Thymus (tissue), 11 donors: ENCODE measurements around the gene MTURN. TPM values are rescaled to one million over a fixed set of nuclear protein-coding genes. Genes with fewer than 3 reads are reported as not detected.

Experiments used
- DNase-seq, 9 donors: peaks; one replicate each; pipeline ENCODE4 v3.0.0-alpha.2; 2013; ENCODE audit warnings: low spot score in 9 of 9, low read depth in 6 of 9, missing footprints in 1 of 9
- H3K27ac ChIP-seq, 2 donors: one replicate each; pipeline ENCODE4 v1.5.1; 2013; ENCODE audit warnings: control low read depth in 1 of 2, low read depth in 1 of 2, low read length in 1 of 2, mild to moderate bottlenecking in 1 of 2, moderate library complexity in 1 of 2
- H3K27me3 ChIP-seq, 2 donors: one replicate each; pipeline ENCODE4 v1.5.1; 2013; ENCODE audit warnings: low read length in 1 of 2; ENCODE audit not compliant: control insufficient read depth in 2 of 2, insufficient read depth in 1 of 2
- H3K36me3 ChIP-seq, 2 donors: one replicate each; pipeline ENCODE4 v1.5.1; 2013; ENCODE audit warnings: low read length in 1 of 2, mild to moderate bottlenecking in 1 of 2, moderate library complexity in 1 of 2; ENCODE audit not compliant: control insufficient read depth in 2 of 2, insufficient read depth in 2 of 2
- H3K4me1 ChIP-seq, 2 donors: one replicate each; pipeline ENCODE4 v1.5.1; 2013; ENCODE audit warnings: low read length in 2 of 2; ENCODE audit not compliant: control insufficient read depth in 2 of 2, insufficient read depth in 2 of 2
- H3K4me3 ChIP-seq, 2 donors: one replicate each; pipeline ENCODE4 v1.5.1; 2013; ENCODE audit warnings: low read length in 2 of 2, control low read depth in 1 of 2, mild to moderate bottlenecking in 1 of 2
- H3K9me3 ChIP-seq, 2 donors: one replicate each; pipeline ENCODE4 v1.5.1; 2013; ENCODE audit warnings: low read length in 1 of 2, mild to moderate bottlenecking in 1 of 2; ENCODE audit not compliant: control insufficient read depth in 2 of 2, insufficient read depth in 1 of 2
- WGBS: extraction: QIAGEN DNeasy Blood & Tissue Kit; methylation state at CpG from one replicate; pipeline ENCODE4 v1.1.7; 2013; 5-methylcytosine and 5-hydroxymethylcytosine counted together
- polyA plus RNA-seq: library from polyadenylated mRNA; stranded (reverse); fragments of 200-250 nt; gene quantifications from one replicate; pipeline ENCODE4 v1.2.3, GENCODE V29; 2013
- total RNA-seq: library from RNA; stranded (reverse); fragments of 120-200 nt; gene quantifications from one replicate; pipeline ENCODE4 v1.2.4, GENCODE V29; 2013
- donor health status: healthy.

The MTURN gene
- total and polyA plus RNA-seq, 2 donors: 6.4 to 18.9 TPM

GRCh38 chr7:30170476-30171205 lies 35.9 kb downstream of the MTURN start:
- no peaks in the 10 kb centered on the region for H3K27me3 ChIP-seq
- H3K4me3 ChIP-seq: no peak overlapping the region
- 97% methylated on average over 6 of the region's 6 CpGs for WGBS
- no peak for DNase-seq
- no peaks in the 10 kb centered on the region for H3K9me3 ChIP-seq
- H3K4me1 ChIP-seq: peaks cover 0 to 2% of the 10 kb centered on the region in 2 donors
- no peaks in the 10 kb centered on the region for H3K36me3 ChIP-seq
- no peak overlapping the region for H3K27ac ChIP-seq

GRCh38 chr7:30171766-30172447 lies 37.1 kb downstream of the MTURN start:
- no peak for DNase-seq
- H3K9me3 ChIP-seq: no peaks in the 10 kb centered on the region

GRCh38 chr7:30172451-30172850 lies 37.7 kb downstream of the MTURN start:
- Histone ChIP-seq H3K9me3 (no peaks in the 10 kb centered on the region), H3K36me3 (no peaks in the 10 kb centered on the region), H3K27me3 (no peaks in the 10 kb centered on the region), H3K27ac (no peak overlapping the region), H3K4me3 (no peak overlapping the region), H3K4me1 (no peaks in the 10 kb centered on the region)
- 95% methylated on average over 3 of the region's 3 CpGs for WGBS
- DNase-seq: no peak

More at GRCh38 chr7:30171766-30172447, 37.1 kb downstream of the MTURN start:
- Histone ChIP-seq H3K4me1 (no peaks in the 10 kb centered on the region), H3K27me3 (no peaks in the 10 kb centered on the region), H3K27ac (no peak overlapping the region), H3K4me3 (no peak overlapping the region), H3K36me3 (no peaks in the 10 kb centered on the region)
- WGBS: 98% methylated on average over 9 of the region's 9 CpGs

- no peak overlapping the region for H3K27ac ChIP-seq
- H3K27me3 ChIP-seq: no peaks in the 10 kb centered on the region
- DNase-seq: peak in 2 of 9 donors; percentile 37 to 57
- 89% methylated on average over 13 of the region's 13 CpGs for WGBS
- H3K9me3 ChIP-seq: no peaks in the 10 kb centered on the region
- no peaks in the 10 kb centered on the region for H3K4me1 ChIP-seq
- no peak overlapping the region for H3K4me3 ChIP-seq
- no peaks in the 10 kb centered on the region for H3K36me3 ChIP-seq
Observed at GRCh38 chr7:30173058-30173897, 38.5 kb downstream of the MTURN start.

- no peak for DNase-seq
- Histone ChIP-seq H3K9me3 (no peaks in the 10 kb centered on the region), H3K4me1 (no peaks in the 10 kb centered on the region), H3K27me3 (no peaks in the 10 kb centered on the region), H3K4me3 (no peak overlapping the region), H3K36me3 (no peaks in the 10 kb centered on the region), H3K27ac (no peak overlapping the region)
- 84% methylated on average over 3 of the region's 3 CpGs for WGBS
Observed at GRCh38 chr7:30175180-30175579, 40.4 kb downstream of the MTURN start.

GRCh38 chr7:30175636-30176147 lies 40.9 kb downstream of the MTURN start:
- Histone ChIP-seq H3K27ac (no peak overlapping the region), H3K4me1 (no peaks in the 10 kb centered on the region), H3K9me3 (no peaks in the 10 kb centered on the region), H3K27me3 (no peaks in the 10 kb centered on the region), H3K4me3 (no peak overlapping the region), H3K36me3 (no peaks in the 10 kb centered on the region)
- DNase-seq: no peak
- WGBS: 98% methylated on average over 7 of the region's 7 CpGs

- H3K9me3 ChIP-seq: no peaks in the 10 kb centered on the region
- H3K4me1 ChIP-seq: no peaks in the 10 kb centered on the region
- no peaks in the 10 kb centered on the region for H3K27me3 ChIP-seq
- H3K4me3 ChIP-seq: no peak overlapping the region
- no peak overlapping the region for H3K27ac ChIP-seq
- WGBS: 94% methylated on average over 6 of the region's 6 CpGs
- no peak for DNase-seq
- H3K36me3 ChIP-seq: no peaks in the 10 kb centered on the region
Observed at GRCh38 chr7:30176463-30177109, 41.8 kb downstream of the MTURN start.

- H3K36me3 ChIP-seq: no peaks in the 10 kb centered on the region
- H3K4me3 ChIP-seq: no peak overlapping the region
- H3K27me3 ChIP-seq: no peaks in the 10 kb centered on the region
- H3K9me3 ChIP-seq: no peaks in the 10 kb centered on the region
- no peak for DNase-seq
- H3K27ac ChIP-seq: no peak overlapping the region
- H3K4me1 ChIP-seq: no peaks in the 10 kb centered on the region
- 98% methylated on average over 5 of the region's 5 CpGs for WGBS
Observed at GRCh38 chr7:30177186-30177585, 42.4 kb downstream of the MTURN start.
